Large intestine (tissue), 3 donors: Measurements from ENCODE around the gene CDR2. TPM values are rescaled to one million over a fixed set of nuclear protein-coding genes. Genes with fewer than 3 reads are reported as not detected.

Experiments used
- DNase-seq, 2 donors: peaks; one replicate each; pipeline versions ENCODE4 v3.0.0 to v3.0.0-alpha.2; 2013
- H3K27ac ChIP-seq: one replicate; pipeline ENCODE4 v1.5.1; 2013; ENCODE audit warnings: low read length
- H3K27me3 ChIP-seq: 2 replicates; pipeline ENCODE4 v1.6.1; 2013; ENCODE audit warnings: low read length; ENCODE audit not compliant: control insufficient read depth, insufficient read depth
- H3K36me3 ChIP-seq: 2 replicates; pipeline ENCODE4 v1.6.1; 2013; ENCODE audit warnings: low read length; ENCODE audit not compliant: control insufficient read depth, insufficient read depth
- H3K4me1 ChIP-seq: one replicate; pipeline ENCODE4 v1.6.1; 2013; ENCODE audit warnings: low read length; ENCODE audit not compliant: control insufficient read depth, insufficient read depth
- H3K4me3 ChIP-seq: one replicate; pipeline ENCODE4 v1.5.1; 2013; ENCODE audit warnings: low read length
- H3K9me3 ChIP-seq: one replicate; pipeline ENCODE4 v1.6.1; 2013; ENCODE audit warnings: mild to moderate bottlenecking, low read depth, low read length, moderate library complexity; ENCODE audit not compliant: control insufficient read depth
- WGBS: methylation state at CpG from one replicate; pipeline ENCODE4 v1.1.5; 2013; ENCODE audit warnings: low lambda C conversion rate; ENCODE audit not compliant: insufficient coverage; 5-methylcytosine and 5-hydroxymethylcytosine counted together
- polyA plus RNA-seq: library from polyadenylated mRNA; unstranded; fragments of 120-200 nt; gene quantifications from one replicate; pipeline ENCODE4 v1.2.1, GENCODE V29; 2013

CDR2 gene
- polyA plus RNA-seq, 1 donor = 41.1 TPM

- H3K27ac ChIP-seq = no peak overlapping the region
- DNase-seq = peak in 1 of 2 donors; percentile 66
- no peak overlapping the region for H3K4me3 ChIP-seq
- H3K27me3 ChIP-seq = no peaks in the 10 kb centered on the region
- WGBS = 40% methylated on average over 2 of the region's 2 CpGs
- no peaks in the 10 kb centered on the region for H3K36me3 ChIP-seq
- no peaks in the 10 kb centered on the region for H3K9me3 ChIP-seq
- peaks cover 2% of the 10 kb centered on the region for H3K4me1 ChIP-seq
Measured at GRCh38 chr16:22407486-22407885, 33.1 kb upstream of the CDR2 start.

- no peaks in the 10 kb centered on the region for H3K36me3 ChIP-seq
- H3K4me3 ChIP-seq = no peak overlapping the region
- H3K27ac ChIP-seq = no peak overlapping the region
- H3K9me3 ChIP-seq = no peaks in the 10 kb centered on the region
- DNase-seq = no peak
- H3K4me1 ChIP-seq = peaks cover 1% of the 10 kb centered on the region
- H3K27me3 ChIP-seq = no peaks in the 10 kb centered on the region
Measured at GRCh38 chr16:22402191-22402590, 27.8 kb upstream of the CDR2 start.

- 100% methylated on average over 1 of the region's 3 CpGs for WGBS
- no peaks in the 10 kb centered on the region for H3K36me3 ChIP-seq
- no peak overlapping the region for H3K27ac ChIP-seq
Measured at GRCh38 chr16:22400900-22401299, 26.5 kb upstream of the CDR2 start.

GRCh38 chr16:22397931-22398330 is 23.5 kb upstream of the CDR2 start:
- DNase-seq = no peak
- no peak overlapping the region for H3K4me3 ChIP-seq
- H3K9me3 ChIP-seq = no peaks in the 10 kb centered on the region
- no peaks in the 10 kb centered on the region for H3K36me3 ChIP-seq
- no peaks in the 10 kb centered on the region for H3K27me3 ChIP-seq
- no peak overlapping the region for H3K27ac ChIP-seq
- no peaks in the 10 kb centered on the region for H3K4me1 ChIP-seq

More at GRCh38 chr16:22400900-22401299, 26.5 kb upstream of the CDR2 start:
- Histone ChIP-seq H3K4me3 (no peak overlapping the region), H3K27me3 (no peaks in the 10 kb centered on the region), H3K9me3 (no peaks in the 10 kb centered on the region), H3K4me1 (no peaks in the 10 kb centered on the region)
- no peak for DNase-seq

- 38% methylated on average over 1 of the region's 1 CpG for WGBS
- no peak for DNase-seq
- no peaks in the 10 kb centered on the region for H3K36me3 ChIP-seq
- no peak overlapping the region for H3K27ac ChIP-seq
- no peaks in the 10 kb centered on the region for H3K4me1 ChIP-seq
- no peaks in the 10 kb centered on the region for H3K9me3 ChIP-seq
- H3K4me3 ChIP-seq = no peak overlapping the region
- no peaks in the 10 kb centered on the region for H3K27me3 ChIP-seq
Measured at GRCh38 chr16:22397464-22397863, 23.0 kb upstream of the CDR2 start.

- Histone ChIP-seq H3K27me3 (no peaks in the 10 kb centered on the region), H3K4me1 (no peaks in the 10 kb centered on the region), H3K36me3 (no peaks in the 10 kb centered on the region), H3K4me3 (no peak overlapping the region), H3K27ac (no peak overlapping the region), H3K9me3 (no peaks in the 10 kb centered on the region)
- WGBS = 88% methylated on average over 1 of the region's 4 CpGs
- DNase-seq = no peak
Measured at GRCh38 chr16:22395960-22396359, 21.5 kb upstream of the CDR2 start.

- Histone ChIP-seq H3K36me3 (no peaks in the 10 kb centered on the region), H3K4me1 (no peaks in the 10 kb centered on the region), H3K4me3 (no peak overlapping the region), H3K27ac (no peak overlapping the region), H3K9me3 (no peaks in the 10 kb centered on the region), H3K27me3 (no peaks in the 10 kb centered on the region)
- no peak for DNase-seq
- no CpG with 5 or more reads among the region's 1 CpG for WGBS
Measured at GRCh38 chr16:22394121-22394520, 19.7 kb upstream of the CDR2 start.

GRCh38 chr16:22388101-22388644 is 13.8 kb upstream of the CDR2 start:
- WGBS = 83% methylated on average over 1 of the region's 3 CpGs
- no peak for DNase-seq
- Histone ChIP-seq H3K27ac (no peak overlapping the region), H3K9me3 (no peaks in the 10 kb centered on the region), H3K36me3 (no peaks in the 10 kb centered on the region), H3K27me3 (no peaks in the 10 kb centered on the region), H3K4me3 (no peak overlapping the region), H3K4me1 (no peaks in the 10 kb centered on the region)

- DNase-seq = no peak
- Histone ChIP-seq H3K36me3 (no peaks in the 10 kb centered on the region), H3K4me3 (no peak overlapping the region), H3K4me1 (no peaks in the 10 kb centered on the region), H3K27ac (no peak overlapping the region), H3K27me3 (no peaks in the 10 kb centered on the region), H3K9me3 (no peaks in the 10 kb centered on the region)
- WGBS = 55% methylated on average over 2 of the region's 2 CpGs
Measured at GRCh38 chr16:22386976-22387375, 12.6 kb upstream of the CDR2 start.

GRCh38 chr16:22385196-22385595 is 10.8 kb upstream of the CDR2 start:
- H3K36me3 ChIP-seq = no peaks in the 10 kb centered on the region
- no peak overlapping the region for H3K27ac ChIP-seq
- DNase-seq = no peak
- no peaks in the 10 kb centered on the region for H3K4me1 ChIP-seq
- H3K9me3 ChIP-seq = no peaks in the 10 kb centered on the region
- WGBS = no CpG with 5 or more reads among the region's 3 CpGs
- no peak overlapping the region for H3K4me3 ChIP-seq
- no peaks in the 10 kb centered on the region for H3K27me3 ChIP-seq

GRCh38 chr16:22383827-22384226 is 9.4 kb upstream of the CDR2 start:
- no peaks in the 10 kb centered on the region for H3K27me3 ChIP-seq
- H3K36me3 ChIP-seq = no peaks in the 10 kb centered on the region
- no CpG with 5 or more reads among the region's 3 CpGs for WGBS
- DNase-seq = no peak
- H3K4me3 ChIP-seq = no peak overlapping the region
- H3K4me1 ChIP-seq = no peaks in the 10 kb centered on the region
- H3K9me3 ChIP-seq = no peaks in the 10 kb centered on the region
- H3K27ac ChIP-seq = no peak overlapping the region
